NCI-H82 treated with DMSO at 0.1 percent for 48 hours (cell line): ENCODE measurements around the gene ATP8A2.
A peak's percentile ranks its signal among the peaks of the same experiment; 100 is the strongest.
"Not testable (repeated sequence)": the region's sequence is repeated elsewhere in the genome, so short reads cannot be mapped to it uniquely, and the experiment has no call there.

ENCODE experiments used
- DNase-seq: peaks from one replicate; lab custom pipeline; 2025; ENCODE audit not compliant: unreplicated experiment; lab: John Stamatoyannopoulos, UW

The ATP8A2 gene

DNA sequence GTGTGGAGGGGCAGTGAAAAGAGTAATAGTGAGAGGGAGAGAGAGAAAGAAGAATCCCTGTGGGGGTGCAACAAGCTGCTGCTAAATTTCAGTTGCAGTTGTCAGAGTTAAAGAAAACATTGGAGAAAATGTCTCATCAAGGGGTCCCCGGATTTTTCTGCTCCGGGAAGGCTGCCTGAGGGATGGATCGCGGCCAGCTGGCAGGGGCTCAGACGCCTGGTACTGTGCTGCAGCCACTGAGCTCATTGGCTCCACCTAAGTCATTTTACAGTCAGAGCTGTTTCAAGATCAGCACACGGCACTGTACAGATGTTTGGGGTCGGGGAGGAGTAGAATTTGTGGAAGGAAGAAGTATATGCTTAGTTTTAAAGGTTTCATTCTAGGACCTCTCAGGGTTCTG lies 573.8 kb downstream of the ATP8A2 start:
- DNase-seq, result no peak

DNA sequence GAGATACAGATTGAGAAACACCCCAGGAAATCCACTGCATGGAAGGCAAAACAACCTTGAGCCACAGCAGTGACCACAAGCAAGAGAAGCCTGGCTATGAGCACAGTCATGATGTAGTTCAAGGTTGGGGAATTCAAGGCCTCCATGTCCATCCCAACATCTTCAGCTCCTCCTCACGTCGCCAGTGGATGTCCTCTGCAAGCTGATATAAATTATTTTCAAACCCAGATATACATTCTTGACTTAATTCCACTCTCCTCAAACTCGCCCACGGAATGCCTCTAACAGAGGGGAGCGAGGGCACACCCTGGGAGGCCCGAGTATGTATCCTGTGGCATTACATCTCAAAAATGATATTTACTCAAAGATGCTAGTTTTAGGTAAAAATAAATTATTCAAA lies 574.5 kb downstream of the ATP8A2 start:
- DNase-seq, result no peak

DNA sequence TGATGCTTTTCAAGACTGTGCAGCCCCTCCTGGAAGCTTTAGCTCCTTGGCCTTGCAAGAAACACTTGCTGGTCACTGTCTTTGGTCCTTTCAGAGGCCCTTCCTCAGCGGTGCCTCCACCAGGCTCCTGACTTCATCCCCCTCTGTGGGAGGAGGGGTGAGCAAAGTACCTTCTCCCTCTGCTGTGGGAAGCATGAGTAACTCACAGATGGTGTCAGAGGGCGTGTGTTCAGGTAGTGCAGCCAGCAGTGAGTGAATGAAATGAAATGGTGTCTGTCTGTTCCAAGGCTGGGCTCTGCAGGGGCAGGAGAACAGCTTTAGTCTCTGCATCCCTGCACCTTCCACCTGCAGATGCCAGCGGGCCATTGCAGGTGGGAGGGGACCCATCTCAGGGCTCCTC lies 577.1 kb downstream of the ATP8A2 start:
- no peak for DNase-seq

DNA sequence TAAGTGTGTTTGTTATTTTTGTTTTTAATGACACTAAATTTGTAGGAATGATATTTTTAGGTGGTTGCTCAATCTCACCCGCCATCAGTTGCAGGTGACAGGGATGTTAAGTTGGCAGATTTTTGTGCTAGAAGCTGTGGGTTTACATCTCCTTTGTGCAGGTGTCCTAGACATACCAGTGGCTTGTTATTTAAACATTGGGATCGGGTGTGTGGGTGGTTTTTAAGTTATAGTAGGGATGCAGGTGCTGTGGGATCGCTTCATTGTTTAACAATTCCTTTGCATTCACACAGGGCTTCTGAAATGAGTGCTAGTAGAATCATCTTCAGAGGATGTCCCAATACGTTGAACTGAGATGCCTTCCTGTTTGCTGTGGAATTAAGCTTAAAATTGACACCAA lies 580.1 kb downstream of the ATP8A2 start:
- DNase-seq, result no peak

DNA sequence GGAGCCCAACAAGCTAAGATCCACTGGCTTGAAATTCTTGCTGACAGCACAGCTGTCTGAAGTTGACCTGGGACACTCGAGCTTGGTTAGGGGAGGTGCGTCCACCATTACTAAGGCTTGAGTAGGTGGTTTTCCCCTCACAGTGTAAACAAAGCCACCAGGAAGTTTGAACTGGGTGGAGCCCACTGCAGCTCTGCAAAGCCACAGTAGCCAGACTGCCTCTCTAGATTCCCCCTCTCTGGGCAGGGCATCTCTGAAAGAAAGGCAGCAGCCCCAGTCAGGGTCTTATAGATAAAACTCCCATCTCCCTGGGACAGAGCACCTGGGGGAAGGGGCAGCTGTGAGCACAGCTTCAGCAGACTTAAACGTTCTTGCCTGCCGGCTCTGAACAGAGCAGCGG lies 582.3 kb downstream of the ATP8A2 start:
- DNase-seq, result not testable (repeated sequence)

DNA sequence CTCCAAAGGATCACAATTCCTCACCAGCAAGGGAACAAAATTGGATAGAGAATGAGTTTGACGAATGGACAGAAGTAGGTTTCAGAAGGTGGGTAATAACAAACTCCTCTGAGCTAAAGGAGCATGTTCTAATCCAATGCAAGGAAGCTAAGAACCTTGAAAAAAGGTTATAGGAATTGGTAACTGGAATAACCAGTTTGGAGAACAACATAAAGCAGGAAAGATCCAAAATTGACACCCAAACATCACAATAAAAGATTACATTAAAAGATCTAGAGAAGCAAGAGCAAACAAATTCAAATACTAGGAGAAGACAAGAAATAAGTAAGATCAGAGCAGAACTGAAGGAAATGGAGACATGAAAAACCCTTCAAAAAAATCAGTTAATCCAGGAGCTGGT lies 583.2 kb downstream of the ATP8A2 start:
- not testable (repeated sequence) for DNase-seq

DNA sequence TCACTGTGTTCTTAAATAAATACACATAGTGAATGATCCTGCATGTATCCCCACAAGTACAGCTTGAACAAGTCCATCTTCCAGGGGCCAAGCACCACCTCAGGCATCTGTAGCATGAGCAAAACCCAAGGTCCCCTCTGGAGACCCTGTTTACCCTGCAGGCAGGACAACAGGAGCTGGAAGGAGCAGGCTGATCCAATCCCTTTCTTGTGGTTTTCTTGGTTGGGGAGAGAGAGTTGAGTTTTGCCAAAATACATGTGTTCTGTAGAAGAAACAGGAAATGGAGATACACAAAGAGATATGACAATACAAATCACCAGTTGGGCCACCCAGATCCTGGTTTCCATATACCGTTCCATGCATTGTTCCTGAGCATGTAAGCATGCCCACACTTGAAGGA lies 587.2 kb downstream of the ATP8A2 start:
- no peak for DNase-seq

DNA sequence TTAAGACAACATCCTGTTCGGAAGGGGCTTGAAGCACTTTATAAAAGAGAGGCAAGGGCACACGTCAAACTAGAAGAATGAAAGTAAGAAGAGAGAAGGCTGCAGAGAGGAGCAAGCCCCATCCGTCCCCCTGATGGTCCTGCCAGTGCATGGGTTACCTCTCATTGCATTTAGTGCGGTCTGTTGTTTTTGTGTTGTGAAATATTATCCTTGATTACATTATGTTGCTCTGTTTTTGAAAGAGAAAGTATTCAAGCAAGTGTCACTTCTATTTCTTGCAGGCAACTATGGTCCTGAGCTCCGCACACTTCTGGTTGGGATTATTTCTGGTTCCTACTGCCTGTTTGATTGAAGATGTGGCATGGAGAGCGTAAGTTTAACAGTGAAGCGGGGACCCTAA lies 589.5 kb downstream of the ATP8A2 start:
- no peak for DNase-seq

DNA sequence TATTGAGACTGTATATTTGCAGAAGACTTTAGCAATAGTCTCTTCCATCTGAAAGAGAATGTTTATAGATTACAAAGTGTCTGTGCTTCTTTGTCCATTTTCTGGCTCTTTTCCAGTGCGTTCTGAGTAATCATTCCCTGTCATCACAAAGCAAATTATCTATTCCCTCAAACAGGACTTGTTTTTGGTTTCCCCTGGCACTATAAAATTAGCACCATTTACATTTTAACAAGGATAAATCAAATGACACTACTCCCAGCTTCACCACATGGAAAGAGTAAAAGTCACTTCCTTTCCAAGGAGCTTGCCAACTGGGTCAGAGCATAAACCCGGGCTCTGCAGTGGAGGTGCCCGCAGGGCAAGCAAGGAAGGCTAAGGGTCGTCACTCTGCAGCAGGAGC lies 591.9 kb downstream of the ATP8A2 start:
- DNase-seq, result no peak

DNA sequence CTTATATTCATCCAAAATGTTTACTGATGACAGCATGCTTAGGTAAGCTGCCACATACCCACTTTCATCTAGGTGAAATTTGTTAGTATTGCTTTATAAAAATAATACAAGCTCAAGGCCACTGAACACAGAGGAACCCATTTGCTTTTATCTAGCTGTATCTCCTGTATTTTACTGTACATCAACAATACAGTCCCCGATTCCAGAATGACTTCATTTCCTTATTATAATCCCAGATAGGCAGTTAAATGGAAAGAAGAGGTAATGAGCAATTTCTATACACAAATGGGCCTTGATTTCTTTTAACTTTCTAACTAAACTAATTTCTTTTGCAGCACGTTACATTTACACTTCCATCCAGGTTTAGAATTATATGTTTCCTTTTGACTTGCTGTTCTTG lies 593.8 kb downstream of the ATP8A2 start:
- DNase-seq, result no peak

DNA sequence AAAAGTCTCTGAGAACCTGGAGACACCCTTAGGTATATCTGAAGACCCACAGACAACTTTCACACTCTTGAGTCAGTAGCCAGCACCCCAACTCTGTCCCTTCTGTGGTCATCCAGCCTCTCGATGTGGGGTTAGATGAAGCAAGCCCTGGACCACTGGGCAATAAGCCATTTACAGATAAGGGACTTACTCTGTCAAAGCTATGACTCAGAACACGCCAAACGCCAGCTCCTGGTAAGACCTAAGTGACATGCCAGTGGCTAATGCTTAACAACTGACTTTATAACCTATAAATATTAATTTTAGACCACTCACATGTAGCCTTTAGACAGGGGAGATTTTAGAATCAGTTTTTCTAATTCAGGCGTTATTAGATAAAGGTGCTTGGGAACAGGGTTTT lies 594.3 kb downstream of the ATP8A2 start:
- DNase-seq, result no peak

DNA sequence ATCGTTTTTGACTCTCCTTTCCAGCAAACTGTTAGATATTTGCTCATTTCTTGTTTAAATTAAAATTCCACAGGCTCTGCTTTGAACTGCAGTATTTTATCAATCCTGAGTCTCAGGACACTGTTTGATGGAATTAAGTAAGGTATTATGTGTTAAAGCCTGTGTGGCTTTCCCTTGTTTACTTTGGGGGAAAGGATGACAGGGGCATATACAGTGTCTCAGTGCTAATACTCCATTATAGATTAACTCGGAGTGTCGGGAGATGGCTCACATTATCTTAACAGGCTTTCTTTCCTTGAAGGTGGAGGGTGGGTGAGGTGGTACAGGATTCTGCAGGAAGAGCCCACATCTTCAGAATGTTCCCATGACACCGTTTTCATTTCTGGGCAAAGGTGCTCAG lies 595.4 kb downstream of the ATP8A2 start:
- DNase-seq, result peak; percentile 95

DNA sequence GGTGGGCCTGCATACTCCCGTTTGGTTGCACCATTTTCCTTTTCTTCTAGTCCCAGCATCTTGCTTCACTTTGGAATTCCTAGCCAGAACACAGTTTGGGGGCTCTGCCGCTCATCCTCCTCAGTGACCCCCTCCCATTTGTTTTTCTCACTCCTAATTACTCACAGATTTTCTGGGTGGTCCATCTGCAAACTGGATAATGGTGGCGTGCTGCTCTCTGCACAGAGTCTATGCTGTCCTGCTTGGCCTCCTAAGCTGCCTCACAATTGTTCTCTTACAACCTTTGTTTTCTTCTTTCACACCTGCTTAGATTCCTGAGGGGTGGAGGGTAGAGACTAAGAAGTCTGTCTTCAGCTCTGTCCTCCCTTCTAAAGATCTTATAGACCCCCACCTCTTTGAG lies 599.3 kb downstream of the ATP8A2 start:
- DNase-seq, result no peak

DNA sequence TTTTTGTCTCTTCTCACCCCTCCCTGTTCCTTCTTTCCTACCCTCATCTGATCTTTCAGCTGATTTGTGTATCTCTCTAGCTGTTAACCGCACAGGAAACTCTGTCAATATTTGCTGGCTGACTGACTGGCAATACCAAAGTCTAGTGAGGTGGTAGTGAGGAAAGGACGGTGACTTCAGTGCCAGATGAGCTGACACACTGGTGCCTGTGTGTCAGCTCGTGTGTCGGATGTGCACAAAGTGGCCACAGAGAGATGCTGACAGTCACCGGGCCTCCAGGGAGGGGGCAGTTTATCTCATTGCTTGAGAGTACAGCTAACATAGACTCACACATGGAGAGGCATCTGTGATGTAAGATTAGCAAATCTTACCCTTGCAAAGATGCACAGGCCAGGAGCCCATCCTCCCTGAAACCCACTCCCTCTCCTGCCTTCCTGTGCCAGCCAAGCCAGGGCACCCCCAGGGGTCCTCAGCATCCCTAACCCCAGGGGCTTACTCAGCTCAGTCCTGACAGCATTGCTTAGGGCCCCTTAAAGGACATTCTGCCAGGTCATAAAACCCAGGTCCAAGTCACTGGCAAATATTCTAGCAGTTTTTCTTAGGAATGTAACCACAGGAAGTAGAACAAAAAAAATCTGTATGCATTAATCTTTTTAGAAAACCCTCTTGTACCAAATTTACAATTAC lies 599.8 kb downstream of the ATP8A2 start:
- no peak for DNase-seq

DNA sequence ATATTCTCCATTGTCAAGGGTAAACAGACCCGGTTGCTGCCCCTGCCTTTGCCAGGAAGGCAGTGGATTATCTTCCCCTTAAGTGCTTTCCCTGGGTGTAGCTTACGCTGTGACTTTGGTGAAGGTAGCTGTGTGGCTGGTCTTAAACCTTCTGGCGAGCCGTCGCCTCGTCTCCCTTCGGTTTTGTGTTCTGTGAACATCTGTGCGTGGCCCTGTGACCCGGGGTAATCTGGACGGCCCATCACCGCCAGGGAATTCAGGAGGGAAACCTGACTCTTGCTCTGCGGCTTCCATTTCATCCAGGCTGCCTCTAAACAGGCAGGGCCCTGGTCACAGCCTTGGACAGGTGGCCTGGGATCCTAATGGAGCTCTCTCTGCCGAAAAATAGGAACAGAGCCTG lies 601.3 kb downstream of the ATP8A2 start:
- DNase-seq, result peak; percentile 76

DNA sequence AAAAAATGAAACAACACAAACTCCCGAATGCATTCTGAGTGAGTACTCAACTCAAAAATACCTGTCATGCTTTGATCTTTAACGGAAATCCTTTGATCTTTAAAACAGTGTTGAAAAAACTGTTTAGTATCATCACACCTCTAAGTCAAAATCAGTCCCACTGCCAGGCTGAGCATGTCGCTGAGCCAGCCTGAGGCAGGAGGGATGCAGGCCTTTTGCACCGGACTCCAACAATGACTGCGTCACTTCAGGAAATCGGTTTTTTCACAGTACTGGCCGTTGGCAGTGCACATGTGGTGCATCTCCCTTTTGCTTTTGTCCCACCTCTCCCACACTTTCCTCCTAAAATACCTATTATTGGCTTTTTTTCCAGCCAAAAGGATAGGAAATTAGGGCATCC lies 601.8 kb downstream of the ATP8A2 start:
- no peak for DNase-seq

DNA sequence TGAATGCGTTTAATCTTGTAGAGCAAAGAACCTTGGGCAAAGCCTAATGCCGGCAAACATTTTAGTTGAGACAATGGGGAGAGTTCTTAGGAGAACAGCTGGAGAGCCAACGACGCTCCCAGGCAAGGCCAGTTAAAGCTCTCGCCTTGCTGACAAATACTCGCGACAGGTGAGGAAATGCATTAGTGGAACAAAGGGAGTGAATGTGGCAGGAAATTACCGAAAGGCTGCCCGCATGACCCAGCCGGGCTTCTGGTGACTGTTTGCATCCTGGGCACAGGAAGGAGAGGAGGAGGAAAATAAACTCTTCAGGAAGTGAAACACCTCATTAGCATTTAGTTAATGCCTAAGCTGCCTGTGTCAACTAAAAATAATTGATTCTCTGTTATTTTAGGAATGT lies 605.4 kb downstream of the ATP8A2 start:
- DNase-seq, result peak; percentile 58

DNA sequence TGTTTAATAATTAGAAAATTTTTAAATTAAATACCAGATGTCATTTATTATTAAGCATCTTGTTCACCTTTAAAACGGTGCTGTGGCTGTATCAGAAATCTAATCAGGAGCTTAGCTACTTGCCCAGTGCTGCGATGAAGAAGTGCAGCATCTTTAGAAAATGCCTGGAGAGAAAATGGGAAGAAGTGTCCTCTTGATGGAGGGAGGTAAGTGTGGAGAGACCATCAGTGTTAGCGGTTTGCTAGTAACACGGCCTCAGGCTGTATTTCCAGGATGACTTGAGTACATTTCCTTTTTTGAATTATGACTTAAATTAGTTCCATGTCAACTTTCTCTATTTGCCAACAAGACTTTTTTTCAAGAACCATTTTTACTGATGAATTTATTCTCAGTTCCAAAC lies 605.9 kb downstream of the ATP8A2 start:
- DNase-seq, result no peak

DNA sequence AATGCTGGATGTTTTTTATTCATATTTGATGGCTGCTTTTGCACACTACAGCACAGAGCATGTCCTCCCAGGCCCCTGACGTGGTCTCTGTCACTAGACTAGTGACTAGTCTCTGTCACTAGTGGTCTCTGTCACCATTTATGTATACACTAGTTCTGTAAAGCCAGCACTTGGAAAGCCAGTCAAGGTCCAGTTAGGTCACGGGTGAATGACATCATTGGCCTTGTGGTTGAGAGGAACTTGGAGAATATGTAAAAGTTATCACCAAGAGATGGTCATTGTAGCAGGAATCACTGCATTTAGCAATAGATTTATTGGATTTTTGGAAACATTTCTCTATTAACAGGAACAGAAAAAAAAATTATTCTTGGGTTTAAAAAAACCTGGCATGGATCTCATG lies 607.2 kb downstream of the ATP8A2 start:
- no peak for DNase-seq

DNA sequence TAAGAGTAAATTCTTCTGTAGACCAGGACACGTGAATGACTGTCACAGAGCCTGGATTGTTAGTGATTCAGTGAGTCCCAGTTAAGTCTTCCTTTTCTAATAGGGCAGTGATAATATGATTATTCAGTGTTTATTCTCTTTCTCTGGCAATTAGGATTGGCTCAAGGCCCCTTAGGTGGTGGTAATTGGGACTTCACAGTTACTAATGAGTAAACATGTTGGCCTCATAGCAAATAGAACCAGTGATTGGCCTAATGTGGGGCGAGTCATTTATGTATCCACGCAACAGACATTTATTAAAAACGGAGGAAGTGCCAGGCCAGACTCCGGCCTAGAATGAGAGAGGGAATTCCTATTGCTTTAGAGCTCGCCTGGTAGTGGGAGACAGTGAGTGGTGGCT lies 607.6 kb downstream of the ATP8A2 start:
- DNase-seq, result no peak

DNA sequence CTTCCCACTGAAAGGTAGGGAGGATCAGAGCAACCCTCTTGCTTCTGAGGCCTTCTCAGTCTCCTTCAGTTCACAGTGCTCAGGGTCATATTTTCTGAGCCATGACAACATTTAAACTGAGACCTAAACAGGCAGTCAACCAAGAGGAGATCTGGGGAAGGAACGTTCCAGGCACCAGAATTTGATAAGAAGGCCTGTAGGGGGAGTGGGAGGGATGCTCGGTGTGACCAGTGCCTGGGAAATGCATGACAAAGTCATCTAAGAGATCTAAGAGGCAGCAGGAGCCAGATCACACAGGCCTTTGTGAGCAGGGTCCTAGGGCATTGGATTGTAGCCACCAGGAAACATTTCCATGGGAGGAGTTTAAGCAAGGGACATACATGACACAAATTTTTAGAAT lies 608.5 kb downstream of the ATP8A2 start:
- peak; percentile 18 for DNase-seq

DNA sequence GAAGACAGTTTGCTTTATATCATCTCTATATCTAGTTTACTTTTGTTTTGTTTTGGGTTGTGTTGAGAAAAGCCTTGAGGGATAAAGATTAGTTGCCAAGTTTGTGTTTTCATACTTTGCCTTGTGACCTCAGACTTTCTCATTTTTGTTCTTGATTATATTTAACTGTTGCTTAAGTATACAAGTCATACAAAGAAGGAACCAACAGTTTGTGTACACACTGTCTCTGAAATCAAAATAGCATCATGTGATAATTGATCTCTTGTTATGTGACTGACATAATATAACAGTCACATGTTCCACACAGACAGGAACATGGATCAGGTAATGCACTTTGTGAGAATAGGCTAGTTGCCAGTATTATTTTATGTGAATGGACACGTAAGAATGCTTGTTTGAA lies 609.3 kb downstream of the ATP8A2 start:
- no peak for DNase-seq

DNA sequence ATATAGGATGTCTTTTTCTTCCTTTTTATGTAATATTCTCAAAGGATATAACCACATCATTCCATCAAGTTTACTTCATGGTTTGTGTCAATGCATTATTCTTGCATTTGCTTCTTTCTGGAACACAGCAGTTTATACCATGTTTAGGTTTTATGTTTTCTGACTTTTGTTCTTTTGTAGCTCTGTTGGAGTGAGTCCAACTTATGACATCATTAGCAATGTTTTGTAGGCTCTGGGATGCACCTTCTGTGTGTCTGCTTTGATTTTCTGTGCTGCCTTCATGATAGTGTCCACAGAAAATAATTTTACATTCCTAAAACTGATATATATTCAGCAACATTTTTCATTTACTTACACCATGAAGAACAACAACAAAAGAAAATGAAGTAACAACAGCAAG lies 611.1 kb downstream of the ATP8A2 start:
- DNase-seq, result no peak

DNA sequence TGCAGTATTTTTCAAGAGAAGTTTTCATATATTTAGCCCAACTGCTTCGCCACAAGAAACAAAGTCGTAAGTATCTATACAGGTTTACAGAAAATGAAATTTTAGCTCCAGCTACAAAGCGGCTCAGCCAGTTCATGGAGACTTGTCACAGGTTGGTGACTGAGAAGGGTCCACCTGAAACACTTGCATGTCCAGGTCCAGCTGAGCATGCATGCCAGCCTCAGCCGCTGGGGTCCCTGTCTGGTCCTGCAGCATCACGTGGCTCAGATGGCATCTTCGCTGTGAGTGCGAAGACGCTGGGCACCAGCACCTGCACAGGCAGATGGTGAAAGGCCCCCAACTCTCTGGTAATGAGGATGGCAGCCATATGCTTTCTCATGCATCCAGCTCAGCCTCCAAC lies 616.2 kb downstream of the ATP8A2 start:
- no peak for DNase-seq
